Neural cell (in vitro differentiated cells): ENCODE results near the gene OR52A1. TPM values are rescaled to one million over a fixed set of nuclear protein-coding genes. Genes with fewer than 3 reads are reported as not detected.

ENCODE experiments used
- H2AFZ ChIP-seq: fragments of 200-600, 300-800 bp; sonication (generic), shearing (Covaris generic); 2 replicates; pipeline ENCODE4 v1.6.0; 2014; ENCODE audit warnings: low read depth, mild to moderate bottlenecking, antibody characterized with exemption, low read length, moderate library complexity
- H3F3A ChIP-seq: fragments of 200-600 bp; shearing (Covaris generic); 2 replicates; pipeline ENCODE4 v1.6.1; 2016; ENCODE audit warnings: mild to moderate bottlenecking, moderate library complexity, mixed read lengths, antibody characterized with exemption, low read length; ENCODE audit not compliant: insufficient read depth, poor library complexity, severe bottlenecking
- H3K27ac ChIP-seq: fragments of 200-600, 300-800 bp; sonication (generic), shearing (Covaris generic); 2 replicates; pipeline ENCODE4 v1.5.1; 2014; ENCODE audit warnings: mild to moderate bottlenecking, low read length, moderate library complexity
- H3K27me3 ChIP-seq: fragments of 300-800, 200-600 bp; sonication (generic), shearing (Covaris generic); 2 replicates; pipeline ENCODE4 v1.6.0; 2014; ENCODE audit warnings: mild to moderate bottlenecking, low read depth, low read length, moderate library complexity; ENCODE audit not compliant: insufficient read depth
- H3K36me3 ChIP-seq: fragments of 300-800, 200-600 bp; sonication (generic), shearing (Covaris generic); 2 replicates; pipeline ENCODE4 v1.5.1; 2014; ENCODE audit warnings: mild to moderate bottlenecking, antibody characterized with exemption, low read length, moderate library complexity; ENCODE audit not compliant: insufficient read depth
- H3K4me2 ChIP-seq: fragments of 300-800, 200-600 bp; sonication (generic), shearing (Covaris generic); 2 replicates; pipeline ENCODE4 v1.6.0; 2014; ENCODE audit warnings: mild to moderate bottlenecking, low read length
- H3K4me3 ChIP-seq: fragments of 300-800, 200-600 bp; sonication (generic), shearing (Covaris generic); 2 replicates; pipeline ENCODE4 v1.5.1; 2014; ENCODE audit warnings: mild to moderate bottlenecking, low read length, moderate library complexity
- H3K79me2 ChIP-seq: fragments of 200-600 bp; shearing (Covaris generic); replicated peaks from 2 replicates; pipeline ENCODE4 v1.6.0; 2014; ENCODE audit warnings: mild to moderate bottlenecking, low read length, moderate library complexity; ENCODE audit not compliant: insufficient read depth
- H3K9ac ChIP-seq: fragments of 300-800, 200-600 bp; sonication (generic), shearing (Covaris generic); 2 replicates; pipeline ENCODE4 v1.6.1; 2016; ENCODE audit warnings: mild to moderate bottlenecking, low read length, mixed read lengths
- H3K9me2 ChIP-seq: fragments of 200-600 bp; shearing (Covaris generic); 2 replicates; pipeline ENCODE4 v1.6.1; 2016; ENCODE audit warnings: mild to moderate bottlenecking, low read length, mixed read lengths; ENCODE audit not compliant: insufficient read depth
- H3K9me3 ChIP-seq: fragments of 200-600, 300-800 bp; sonication (generic), shearing (Covaris generic); 2 replicates; pipeline ENCODE4 v1.6.1; 2016; ENCODE audit warnings: mild to moderate bottlenecking, mixed run types, low read length, moderate library complexity, mixed read lengths
- H4K20me1 ChIP-seq: fragments of 200-600 bp; shearing (Covaris generic); 2 replicates; pipeline ENCODE4 v1.6.1; 2016; ENCODE audit warnings: mild to moderate bottlenecking, mixed run types; ENCODE audit not compliant: insufficient read depth
- CTCF ChIP-seq: fragments of 450-650 bp; IDR thresholded peaks from 2 replicates; pipeline ENCODE4 v1.5.1; 2014; ENCODE audit warnings: antibody characterized with exemption, mild to moderate bottlenecking, moderate library complexity; ENCODE audit not compliant: poor library complexity, severe bottlenecking
- EP300 ChIP-seq: fragments of 450-650 bp; conservative IDR thresholded peaks from 2 replicates; pipeline ENCODE4 v1.6.1; 2014; ENCODE audit warnings: antibody characterized with exemption, mild to moderate bottlenecking, moderate library complexity; ENCODE audit not compliant: poor library complexity, severe bottlenecking
- EZH2 ChIP-seq: fragments of 200-600, 300-800 bp; shearing (Covaris generic), sonication (generic); IDR thresholded peaks from 2 replicates; pipeline ENCODE4 v1.6.1; 2014; ENCODE audit warnings: antibody characterized with exemption, low read length, borderline replicate concordance, mild to moderate bottlenecking; ENCODE audit not compliant: insufficient read depth, poor library complexity, severe bottlenecking
- MXI1 ChIP-seq: fragments of 450-650 bp; conservative IDR thresholded peaks from 2 replicates; pipeline ENCODE4 v1.6.1; 2014; ENCODE audit warnings: antibody characterized with exemption, mild to moderate bottlenecking; ENCODE audit not compliant: poor library complexity, severe bottlenecking
- POLR2AphosphoS5 ChIP-seq: IDR thresholded peaks from 2 replicates; pipeline ENCODE4 v1.6.1; 2012
- RAD21 ChIP-seq: fragments of 450-650 bp; conservative IDR thresholded peaks from 2 replicates; pipeline ENCODE4 v1.6.1; 2014; ENCODE audit warnings: antibody characterized with exemption, mild to moderate bottlenecking, moderate library complexity
- SMC3 ChIP-seq: fragments of 450-650 bp; conservative IDR thresholded peaks from 2 replicates; pipeline ENCODE4 v1.6.1; 2014; ENCODE audit warnings: antibody characterized with exemption, mild to moderate bottlenecking, moderate library complexity; ENCODE audit not compliant: poor library complexity
- TAF1 ChIP-seq: IDR thresholded peaks from 2 replicates; pipeline ENCODE4 v1.6.1; 2012; ENCODE audit warnings: low read depth
- polyA plus RNA-seq: library from polyadenylated mRNA; depleted of rRNA; stranded (reverse); fragments of >200 nt; gene quantifications from 2 replicates; pipeline ENCODE4 v1.2.3, GENCODE V29; 2014
- TF ChIP-seq, protein P1 (sequence below): IDR thresholded peaks from 2 replicates; pipeline ENCODE4 v1.6.1; 2012; ENCODE audit warnings: borderline replicate concordance

The OR52A1 gene
- polyA plus RNA-seq, 1 donor from 2014 or later = not detected

DNA sequence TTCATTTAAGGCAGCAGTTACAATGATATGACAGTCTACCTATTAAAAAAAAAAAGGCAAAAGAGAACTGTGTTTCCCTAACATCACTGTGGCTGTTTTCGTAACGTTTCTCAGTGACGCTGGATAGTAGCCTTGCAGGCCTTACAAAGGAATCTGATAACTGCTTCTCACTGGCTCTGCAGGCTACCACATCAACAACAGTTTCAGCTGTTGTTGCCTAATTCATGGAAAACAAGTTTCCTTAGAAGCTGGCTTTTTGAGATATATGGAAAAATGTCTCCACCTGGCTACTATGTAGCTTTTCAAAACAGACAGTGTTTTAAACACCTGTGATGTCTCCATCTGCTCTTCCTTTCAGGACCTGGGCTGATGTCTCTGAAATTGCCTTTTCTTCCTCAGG, 42.2 kb upstream of the OR52A1 start:
- no peaks in the 10 kb centered on the region for H3K9me2 ChIP-seq
- no peaks in the 10 kb centered on the region for H3K27me3 ChIP-seq
- no peaks in the 10 kb centered on the region for H3K79me2 ChIP-seq
- TF ChIP-seq EZH2 (no peak), RAD21 (no peak), EP300 (no peak), SMC3 (no peak), TAF1 (no peak), CTCF (no peak), MXI1 (no peak), POLR2AphosphoS5 (no peak)
- TF ChIP-seq, protein P1, sequence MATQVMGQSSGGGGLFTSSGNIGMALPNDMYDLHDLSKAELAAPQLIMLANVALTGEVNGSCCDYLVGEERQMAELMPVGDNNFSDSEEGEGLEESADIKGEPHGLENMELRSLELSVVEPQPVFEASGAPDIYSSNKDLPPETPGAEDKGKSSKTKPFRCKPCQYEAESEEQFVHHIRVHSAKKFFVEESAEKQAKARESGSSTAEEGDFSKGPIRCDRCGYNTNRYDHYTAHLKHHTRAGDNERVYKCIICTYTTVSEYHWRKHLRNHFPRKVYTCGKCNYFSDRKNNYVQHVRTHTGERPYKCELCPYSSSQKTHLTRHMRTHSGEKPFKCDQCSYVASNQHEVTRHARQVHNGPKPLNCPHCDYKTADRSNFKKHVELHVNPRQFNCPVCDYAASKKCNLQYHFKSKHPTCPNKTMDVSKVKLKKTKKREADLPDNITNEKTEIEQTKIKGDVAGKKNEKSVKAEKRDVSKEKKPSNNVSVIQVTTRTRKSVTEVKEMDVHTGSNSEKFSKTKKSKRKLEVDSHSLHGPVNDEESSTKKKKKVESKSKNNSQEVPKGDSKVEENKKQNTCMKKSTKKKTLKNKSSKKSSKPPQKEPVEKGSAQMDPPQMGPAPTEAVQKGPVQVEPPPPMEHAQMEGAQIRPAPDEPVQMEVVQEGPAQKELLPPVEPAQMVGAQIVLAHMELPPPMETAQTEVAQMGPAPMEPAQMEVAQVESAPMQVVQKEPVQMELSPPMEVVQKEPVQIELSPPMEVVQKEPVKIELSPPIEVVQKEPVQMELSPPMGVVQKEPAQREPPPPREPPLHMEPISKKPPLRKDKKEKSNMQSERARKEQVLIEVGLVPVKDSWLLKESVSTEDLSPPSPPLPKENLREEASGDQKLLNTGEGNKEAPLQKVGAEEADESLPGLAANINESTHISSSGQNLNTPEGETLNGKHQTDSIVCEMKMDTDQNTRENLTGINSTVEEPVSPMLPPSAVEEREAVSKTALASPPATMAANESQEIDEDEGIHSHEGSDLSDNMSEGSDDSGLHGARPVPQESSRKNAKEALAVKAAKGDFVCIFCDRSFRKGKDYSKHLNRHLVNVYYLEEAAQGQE = no peak
- no peak overlapping the region for H3K9ac ChIP-seq
- no peak overlapping the region for H2AFZ ChIP-seq
- H3F3A ChIP-seq = no peaks in the 10 kb centered on the region
- H3K4me2 ChIP-seq = no peak overlapping the region
- no peak overlapping the region for H3K4me3 ChIP-seq
- H3K9me3 ChIP-seq = no peaks in the 10 kb centered on the region
- no peaks in the 10 kb centered on the region for H3K36me3 ChIP-seq
- H4K20me1 ChIP-seq = no peaks in the 10 kb centered on the region
- H3K27ac ChIP-seq = no peak overlapping the region

- Histone ChIP-seq H3K9me3 (no peaks in the 10 kb centered on the region), H2AFZ (no peak overlapping the region), H3K27ac (no peak overlapping the region)
Observed at GRCh38 chr11:5196067-5196466, 41.5 kb upstream of the OR52A1 start.

More at GRCh38 chr11:5196067-5196466, 41.5 kb upstream of the OR52A1 start:
- H3K4me3 ChIP-seq = no peak overlapping the region
- H3K27me3 ChIP-seq = no peaks in the 10 kb centered on the region
- H3F3A ChIP-seq = no peaks in the 10 kb centered on the region
- H3K79me2 ChIP-seq = no peaks in the 10 kb centered on the region
- TF ChIP-seq EP300 = no peak
- TF ChIP-seq MXI1 = no peak
- no peak for TF ChIP-seq TAF1
- no peak for TF ChIP-seq RAD21
- TF ChIP-seq CTCF = no peak
- no peak for TF ChIP-seq EZH2
- no peaks in the 10 kb centered on the region for H3K36me3 ChIP-seq
- no peak overlapping the region for H3K9ac ChIP-seq
- H4K20me1 ChIP-seq = no peaks in the 10 kb centered on the region
- no peak overlapping the region for H3K4me2 ChIP-seq
- H3K9me2 ChIP-seq = no peaks in the 10 kb centered on the region
